HG03442 (cell line): ENCODE data around the gene SH3BP2.

ENCODE experiments used
- ATAC-seq: cut with Tn5 transposase; IDR thresholded peaks from one replicate; pipeline ENCODE4 v1.9.1; 2021; ENCODE audit warnings: mild to moderate bottlenecking, moderate library complexity; ENCODE audit not compliant: unreplicated experiment

Gene SH3BP2

DNA sequence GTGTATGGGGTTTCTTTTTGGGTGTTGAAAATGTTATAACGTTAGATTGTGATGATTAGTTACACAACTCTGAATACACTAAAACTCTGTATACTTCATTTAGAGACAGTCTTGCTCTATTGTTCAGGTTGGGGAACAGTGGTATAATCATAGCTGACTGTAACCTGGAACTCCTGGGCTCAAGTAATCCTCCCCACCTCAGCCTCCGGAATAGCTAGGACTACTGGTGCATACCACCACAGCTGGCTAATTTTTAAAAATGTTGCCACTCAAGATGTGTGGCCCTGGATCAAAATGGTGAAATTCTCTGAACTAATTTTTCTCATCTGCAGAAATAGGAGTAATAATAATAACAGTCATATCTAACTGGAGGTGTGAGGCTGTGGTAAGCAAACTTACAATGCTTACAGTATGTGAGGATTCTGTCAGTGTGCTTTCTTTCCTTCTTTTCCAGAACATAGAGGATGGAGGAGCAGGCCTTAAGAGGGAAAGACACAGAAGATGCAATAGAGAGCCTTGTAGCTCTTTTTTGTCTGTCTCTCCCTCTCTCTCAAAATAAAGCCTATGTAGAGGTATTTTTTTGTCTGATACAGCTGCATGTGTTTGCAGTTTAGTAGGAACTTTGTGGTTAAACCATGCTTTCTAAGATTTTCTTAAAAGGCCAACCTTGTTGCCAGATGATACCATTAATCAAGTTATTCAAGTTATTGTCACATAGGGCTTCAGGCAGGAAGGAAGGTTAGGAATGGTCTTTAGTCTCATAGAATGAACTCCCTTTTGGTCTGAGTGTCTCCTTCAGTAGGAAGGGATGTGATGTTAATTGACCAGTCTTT lies 58.3 kb downstream of the SH3BP2 start:
- ATAC-seq, result no peak

DNA sequence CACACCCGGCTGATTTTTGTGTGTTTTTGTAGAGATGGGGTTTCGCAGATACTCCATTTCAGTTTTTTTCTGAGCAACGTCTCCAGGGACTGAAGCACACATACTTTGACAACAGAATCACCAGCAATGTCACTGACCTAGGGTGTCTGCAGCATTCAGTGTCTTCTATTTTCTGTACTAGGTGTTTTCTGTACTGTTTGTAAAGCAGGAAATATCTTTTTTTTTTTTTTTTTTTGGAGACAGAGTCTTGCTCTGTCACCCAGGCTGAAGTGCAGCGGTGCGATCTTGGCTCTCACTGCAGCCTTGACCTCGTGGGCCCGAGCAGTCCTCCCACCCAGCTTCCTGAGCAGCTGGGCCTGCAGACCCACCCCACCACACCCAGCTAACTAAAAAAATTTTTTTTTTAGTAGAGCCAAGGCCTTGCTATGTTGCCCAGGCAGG lies 59.6 kb downstream of the SH3BP2 start:
- no peak for ATAC-seq

DNA sequence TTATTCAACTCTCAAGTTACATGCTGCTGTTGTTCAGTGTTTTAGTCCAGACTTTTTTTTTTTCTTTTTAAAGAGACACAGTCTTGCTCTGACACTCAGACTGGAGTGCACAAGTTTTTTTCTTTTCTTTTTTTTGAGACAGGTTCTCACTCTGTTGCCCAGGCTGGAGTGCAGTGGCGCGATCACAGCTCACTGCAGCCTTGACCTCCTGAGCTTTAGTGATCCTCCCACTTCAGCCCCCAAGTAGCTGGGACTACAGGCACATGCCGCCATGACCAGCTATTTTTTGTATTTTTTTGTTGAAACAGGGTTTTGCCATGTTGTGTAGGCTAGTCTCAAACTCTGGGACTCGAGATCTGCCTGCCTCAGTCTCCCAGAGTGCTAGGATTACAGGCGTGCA lies 62.7 kb downstream of the SH3BP2 start:
- ATAC-seq, result no peak

DNA sequence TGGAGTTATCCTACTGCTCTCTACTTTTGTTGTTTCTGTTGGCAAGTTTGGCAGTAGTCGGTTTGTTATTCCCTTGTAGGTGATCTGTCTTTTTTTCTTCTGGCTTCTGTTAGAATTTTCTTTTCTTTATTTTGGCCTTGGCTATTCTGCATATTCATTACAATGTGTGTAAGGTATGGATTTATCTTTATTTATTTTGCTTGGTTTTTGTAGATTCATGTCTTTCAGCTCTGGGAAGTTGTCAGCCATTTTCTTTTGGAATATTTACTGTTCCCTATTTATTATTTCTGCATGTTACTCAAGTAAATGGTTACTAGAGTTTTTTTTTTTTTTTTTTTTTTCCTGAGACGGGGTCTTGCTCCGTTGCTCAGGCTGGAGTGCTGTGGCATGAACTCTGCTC lies 63.4 kb downstream of the SH3BP2 start:
- no peak for ATAC-seq

DNA sequence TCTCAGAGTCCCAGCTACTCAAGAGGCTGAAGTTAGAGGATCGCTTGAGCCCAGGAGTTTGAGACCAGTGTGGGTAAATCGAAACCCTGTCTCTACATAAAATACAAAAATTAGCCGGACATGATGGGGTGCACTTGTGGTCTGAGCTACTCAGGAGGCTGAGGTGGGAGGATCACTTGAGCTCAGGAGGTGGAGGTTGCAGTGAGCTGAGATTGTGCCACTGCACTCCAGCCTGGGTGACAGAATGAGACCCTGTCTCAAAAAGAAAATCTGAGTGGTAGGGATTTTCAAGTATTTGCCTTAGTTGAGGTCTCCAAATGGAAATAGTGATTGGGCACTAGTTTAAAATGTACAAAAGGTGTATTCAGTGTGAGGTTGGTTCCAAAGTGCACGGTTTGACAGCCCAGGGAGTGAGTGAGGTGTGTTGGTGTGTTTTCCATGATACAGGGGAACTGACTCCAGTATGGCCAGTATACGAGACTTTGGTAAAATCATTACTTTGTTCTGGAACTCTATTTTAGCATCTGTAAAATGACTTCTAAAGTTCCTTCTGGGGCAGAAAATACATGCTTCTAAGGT lies 64.6 kb downstream of the SH3BP2 start:
- ATAC-seq, result no peak

DNA sequence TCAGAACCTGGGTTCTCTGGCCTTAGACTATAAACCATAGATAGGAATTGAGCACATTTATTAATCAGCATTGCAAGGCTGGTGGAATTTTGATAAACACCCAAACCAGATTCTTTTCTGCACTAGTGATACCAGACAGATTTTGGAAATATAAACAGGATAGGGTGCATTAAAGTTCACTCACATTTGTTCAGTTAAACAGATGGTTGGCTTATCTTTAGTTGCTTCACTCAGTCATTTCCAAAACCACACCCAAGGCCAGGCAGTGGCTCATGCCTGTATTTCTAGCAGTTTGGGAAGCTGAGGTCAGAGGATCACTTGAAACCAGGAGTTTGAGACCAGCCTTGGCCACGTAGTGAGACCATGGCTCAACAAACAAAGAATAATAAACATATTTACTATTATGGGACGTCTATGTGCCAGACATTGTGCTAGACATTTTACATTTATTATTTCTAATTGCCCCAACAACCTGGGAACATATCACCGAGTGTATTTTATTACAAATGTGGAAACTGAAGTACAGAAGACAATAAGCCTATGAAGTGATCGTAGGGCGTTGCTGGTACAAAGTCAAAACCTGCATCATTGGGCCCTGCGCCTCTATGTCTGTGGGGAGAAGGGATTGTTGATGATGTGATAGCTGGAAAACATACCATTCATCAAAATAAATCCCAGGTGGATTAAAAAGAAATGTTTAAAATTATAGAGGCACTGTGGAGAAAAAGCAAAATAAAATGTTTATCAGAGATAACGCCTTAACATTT lies 65.7 kb downstream of the SH3BP2 start:
- ATAC-seq, result no peak

DNA sequence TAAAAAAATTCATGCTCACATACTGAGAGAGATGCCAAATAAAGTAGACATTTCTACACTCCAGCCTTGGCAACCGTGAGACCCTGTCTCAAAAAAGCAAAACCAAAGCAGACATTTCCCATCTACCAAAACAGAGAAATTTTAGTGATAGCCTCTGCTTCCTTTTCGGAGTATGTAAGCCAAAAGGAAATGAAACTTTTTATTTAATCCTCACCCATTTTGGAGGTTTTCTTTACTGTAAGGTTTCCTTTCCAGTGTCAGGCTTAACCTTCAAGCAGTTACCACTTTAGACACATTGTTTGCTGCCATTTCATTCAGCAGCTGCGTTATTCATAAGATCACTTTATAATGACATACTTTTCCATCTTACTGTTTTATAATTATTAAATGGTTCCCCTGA lies 66.6 kb downstream of the SH3BP2 start:
- ATAC-seq, result no peak

DNA sequence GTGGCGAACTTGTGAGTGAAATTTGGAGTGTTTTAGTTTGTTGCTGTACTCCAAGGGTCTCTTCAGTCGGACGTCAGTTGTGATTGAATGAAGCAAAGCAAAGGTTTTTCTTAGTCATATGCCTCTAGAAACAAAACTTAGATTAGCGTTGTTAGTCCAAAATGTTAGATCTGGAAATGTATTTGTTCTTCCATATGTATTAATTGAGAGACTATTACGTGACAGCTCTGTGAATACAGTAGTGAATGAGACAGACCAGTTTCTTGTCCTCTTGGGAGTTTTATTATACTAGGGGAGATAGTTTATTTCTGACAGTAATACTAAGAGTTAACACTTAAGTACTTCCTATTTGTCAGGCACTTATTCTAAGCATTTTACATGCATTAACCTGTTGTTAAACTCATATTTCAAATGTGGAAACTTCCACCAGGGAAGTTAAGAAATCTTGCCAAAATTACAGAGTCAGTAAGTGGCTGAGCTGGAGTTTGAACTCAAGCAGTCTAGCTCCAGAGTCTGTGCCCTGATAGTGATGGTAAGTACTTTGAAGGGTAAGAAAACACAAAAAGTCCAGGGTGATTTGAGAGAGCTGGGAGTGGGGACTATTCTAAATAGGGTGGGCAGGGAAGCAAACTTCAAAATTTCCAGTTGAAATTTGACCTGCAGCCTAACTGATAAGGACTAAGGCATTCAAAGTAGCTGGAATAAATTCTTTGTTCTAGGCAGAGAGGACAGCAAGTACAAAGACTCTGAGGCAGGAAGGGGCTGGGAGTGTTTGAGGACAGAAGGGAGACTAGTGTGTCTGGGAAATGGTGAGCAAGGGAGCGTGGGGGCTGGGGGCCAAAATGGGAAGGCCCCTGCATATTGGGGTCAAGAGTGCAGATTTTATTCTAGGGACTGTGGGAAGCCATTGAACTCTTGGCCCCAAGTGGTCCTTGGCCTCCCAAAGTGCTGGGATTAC lies 67.8 kb downstream of the SH3BP2 start:
- no peak for ATAC-seq

DNA sequence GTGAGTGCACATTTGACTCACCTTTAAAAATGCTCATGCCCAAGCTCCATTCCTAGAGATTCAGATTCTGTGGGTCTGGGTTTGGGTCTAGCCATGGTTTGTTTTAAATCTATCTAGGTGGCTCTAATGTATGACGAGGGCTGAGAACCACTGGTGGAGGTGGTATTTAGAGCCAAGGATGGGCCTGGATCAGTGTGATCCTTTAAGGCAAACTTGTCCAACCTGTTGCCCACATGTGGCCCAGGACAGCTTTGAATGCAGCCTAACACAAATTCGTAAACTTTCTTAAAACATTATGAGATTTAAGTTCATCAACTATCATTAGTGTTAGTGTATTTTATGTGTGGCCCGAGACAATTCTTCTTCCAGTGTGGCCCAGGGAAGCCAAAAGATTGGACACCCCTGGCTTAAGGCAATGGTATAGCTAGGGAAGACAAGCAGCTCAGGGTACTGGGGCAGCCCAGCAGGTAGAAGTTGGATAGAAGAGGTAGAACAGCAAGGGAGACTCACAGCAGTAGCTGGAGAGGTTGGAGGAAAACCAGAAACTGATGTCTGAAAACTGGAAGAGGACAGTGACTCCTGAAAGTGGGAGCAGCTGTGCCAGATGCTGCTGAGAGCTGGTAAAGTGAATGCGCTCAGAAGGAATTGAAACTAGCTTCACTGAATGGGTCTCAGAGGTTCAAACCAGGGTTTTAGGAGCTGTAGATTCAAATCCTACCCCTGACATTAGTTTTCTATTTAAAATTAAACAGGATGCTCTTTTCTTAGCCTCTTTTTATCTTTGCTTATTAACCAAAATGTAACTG lies 68.9 kb downstream of the SH3BP2 start:
- no peak for ATAC-seq

DNA sequence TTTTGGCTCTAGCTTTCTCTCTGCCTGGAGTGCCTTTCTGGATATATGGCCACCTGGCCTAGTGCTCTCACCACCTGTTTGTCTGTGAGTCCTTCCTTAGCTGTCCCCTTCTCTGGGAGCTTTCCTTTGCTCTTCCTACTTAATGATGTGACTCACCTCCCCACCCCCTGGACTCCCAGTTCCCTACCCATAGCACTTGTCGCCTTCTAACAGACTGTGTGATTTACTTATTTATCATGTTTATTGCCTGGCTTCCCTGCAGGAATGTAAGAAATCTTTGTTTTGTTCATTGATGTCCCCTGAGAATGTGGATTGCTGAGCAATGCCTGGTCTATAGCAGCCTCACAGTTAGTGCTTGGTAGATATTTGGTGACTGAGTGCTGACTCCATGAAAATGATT lies 69.6 kb downstream of the SH3BP2 start:
- no peak for ATAC-seq

DNA sequence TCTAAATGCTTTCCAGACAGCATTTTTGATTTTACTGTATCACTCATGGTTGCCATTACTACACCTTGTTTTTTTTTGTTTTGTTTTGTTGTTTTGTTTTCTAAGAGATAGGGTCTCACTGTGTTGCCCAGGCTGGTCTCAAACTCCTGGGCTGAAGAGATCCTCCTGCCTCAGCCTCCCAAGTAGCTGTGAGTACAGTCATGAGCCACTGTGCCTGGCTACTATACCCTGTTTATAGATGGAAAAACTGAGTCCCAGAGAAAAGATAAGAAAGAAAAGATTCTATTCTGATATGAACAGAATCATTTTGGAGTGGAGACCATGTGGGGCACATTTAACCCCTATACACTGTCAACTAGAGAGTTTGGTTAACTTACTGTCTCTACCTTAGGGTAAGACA lies 70.8 kb downstream of the SH3BP2 start:
- no peak for ATAC-seq

DNA sequence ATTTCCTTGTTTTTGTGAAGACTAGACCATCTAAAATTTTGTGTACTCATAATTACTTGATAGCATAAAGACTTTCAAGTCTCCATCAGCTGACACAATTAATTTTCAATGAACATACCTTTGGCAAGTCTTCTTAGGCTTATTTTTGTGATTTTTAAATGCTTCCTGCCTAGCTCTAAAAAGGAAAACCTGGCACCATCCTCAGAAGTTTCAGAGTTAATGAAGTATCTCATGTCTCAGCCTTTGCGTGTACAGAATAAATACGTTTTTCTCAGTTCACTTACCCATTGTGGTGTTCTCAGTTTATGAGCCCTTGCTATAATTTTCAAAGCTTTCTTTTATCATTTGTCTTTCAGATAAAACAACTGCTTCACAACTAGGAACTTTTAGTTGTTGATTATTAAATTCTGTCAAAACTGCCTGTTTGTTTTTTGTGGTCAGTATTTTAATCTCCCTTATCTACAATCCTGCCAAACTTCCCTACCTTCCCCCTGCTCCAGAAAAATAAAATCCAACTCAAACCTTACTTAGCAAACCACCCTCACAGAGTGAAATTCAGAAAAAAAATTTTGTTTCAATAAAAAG lies 72.4 kb downstream of the SH3BP2 start:
- ATAC-seq, result no peak

DNA sequence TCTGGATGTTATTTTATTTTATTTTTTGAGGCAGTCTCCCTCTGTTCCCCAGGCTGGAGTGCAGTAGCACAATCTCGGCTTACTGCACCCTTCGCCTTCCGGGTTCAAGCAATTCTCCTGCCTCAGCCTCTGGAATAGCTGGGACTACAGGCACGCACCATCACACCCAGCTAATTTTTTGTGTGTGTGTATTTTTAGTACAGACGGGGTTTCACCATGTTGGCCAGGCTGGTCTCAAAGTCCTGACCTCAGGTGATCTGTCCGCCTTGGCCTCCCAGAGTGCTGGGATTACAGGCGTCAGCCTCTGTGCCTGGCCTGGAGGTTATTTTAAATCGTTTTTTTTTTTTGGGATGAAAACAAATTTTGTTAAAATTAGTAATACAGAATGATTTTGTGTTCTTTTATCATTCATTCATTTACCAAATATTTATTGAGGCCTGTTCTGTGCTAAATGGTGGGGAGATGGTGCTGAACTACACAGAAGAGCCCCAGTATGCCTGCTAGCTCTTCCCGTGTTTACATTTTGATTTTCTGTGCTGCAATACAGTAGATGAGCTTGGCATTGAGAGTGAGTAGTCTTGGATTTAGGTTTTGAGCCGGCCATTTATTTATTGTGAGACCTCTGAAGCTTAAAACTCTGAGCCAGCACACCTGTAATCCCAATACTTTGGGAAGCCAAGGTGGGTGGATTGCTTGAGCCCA lies 73.4 kb downstream of the SH3BP2 start:
- no peak for ATAC-seq

DNA sequence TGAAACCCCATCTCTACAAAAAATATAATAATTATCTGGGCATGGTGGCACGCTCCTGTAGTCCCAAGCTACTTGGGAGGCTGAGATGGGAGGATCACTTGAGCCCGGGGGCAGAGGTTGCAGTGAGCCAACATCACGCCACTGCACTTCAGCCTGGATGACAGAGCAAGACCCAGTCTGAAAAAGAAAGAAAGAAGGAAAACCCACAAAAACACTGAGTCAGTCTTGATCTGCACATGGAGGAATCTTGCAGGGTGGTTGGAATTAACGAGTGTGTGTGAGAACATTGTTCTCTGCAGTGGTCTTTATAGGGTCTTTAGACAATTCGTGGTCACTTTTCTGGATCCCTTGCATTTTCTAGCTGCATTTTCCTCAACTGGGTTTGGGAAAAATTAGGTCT lies 74.0 kb downstream of the SH3BP2 start:
- ATAC-seq, result no peak

DNA sequence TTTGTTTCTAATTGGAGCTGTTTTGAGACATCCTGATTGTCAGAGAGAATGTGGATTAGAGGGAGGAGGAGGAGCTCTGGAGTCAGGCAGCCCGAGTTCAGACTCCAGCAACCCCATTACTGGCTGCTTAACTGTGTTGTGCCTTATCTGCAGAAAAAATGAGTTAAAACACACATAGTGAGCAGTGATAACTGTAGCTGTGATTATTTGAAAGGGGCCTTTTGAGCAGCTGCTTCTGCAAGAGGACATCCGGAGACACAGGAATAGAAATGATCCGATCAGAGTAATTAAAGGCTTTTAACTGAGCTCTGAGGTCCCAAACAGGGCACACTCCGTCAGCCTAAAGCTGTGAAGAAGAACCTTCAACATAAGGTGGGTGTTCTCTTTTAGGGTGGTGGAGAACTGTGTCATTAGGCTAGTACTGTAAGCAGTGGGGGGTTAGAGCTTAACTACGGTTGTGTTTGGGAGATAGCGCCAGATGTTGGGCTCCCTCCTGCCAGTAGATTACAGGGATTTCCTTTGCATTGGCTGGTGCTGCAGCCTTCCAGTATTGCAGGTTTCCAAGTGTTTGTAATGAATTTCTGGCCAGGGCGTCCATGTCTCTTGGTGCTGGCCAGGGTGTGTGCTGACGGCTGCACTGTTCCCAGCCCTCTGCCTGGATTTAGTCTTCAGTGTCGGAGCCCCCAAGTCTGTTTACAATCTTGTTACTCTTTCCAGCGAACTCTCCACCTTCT lies 75.0 kb downstream of the SH3BP2 start:
- no peak for ATAC-seq

DNA sequence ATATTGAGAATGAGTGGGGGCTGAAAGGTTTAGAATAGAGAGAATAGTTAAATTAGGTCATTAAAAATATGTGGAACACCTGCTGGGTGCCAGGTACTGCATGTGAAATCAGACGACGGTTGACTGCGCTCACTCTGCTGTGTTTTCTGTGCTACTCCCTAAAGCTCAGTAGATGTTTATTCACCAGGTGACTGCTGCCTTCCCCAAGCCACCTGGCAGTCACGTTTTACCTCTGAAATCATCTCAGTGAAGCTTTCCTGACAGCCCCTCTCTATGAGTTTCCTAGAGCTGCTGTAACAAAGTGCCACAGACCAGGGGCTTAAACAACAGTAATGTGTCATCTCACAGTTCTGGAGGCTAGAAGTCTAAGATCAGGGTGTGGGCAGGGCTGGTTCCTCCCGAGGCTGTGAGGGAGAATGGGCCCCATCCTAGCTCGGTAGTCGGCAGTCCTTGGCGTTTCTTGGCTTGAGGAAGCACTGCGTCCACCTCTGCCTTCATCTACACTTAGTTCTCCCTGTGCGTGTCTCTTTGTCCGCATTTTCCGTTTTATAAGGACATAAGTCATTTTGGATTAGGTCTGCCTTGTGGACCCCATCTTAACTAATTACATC lies 76.1 kb downstream of the SH3BP2 start:
- no peak for ATAC-seq

DNA sequence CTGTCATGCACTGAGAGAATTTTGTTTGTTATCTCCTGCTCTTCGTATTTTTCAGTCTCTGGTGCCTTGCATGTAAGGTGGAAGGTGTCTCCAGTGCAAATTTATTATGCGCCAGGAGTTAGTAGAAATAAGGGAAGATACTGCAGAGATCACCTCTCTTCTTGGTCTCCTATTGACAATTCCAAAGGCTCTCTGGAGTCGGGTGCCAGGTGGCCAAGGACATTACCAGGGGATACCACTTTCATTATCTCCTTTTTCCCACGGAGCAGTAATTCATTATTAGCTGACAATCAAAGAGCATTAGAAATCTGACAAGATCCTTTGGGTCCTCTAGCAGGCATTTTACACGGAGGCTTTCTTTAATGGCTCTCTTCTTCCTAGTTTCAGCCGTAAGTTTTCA lies 76.8 kb downstream of the SH3BP2 start:
- ATAC-seq, result no peak

DNA sequence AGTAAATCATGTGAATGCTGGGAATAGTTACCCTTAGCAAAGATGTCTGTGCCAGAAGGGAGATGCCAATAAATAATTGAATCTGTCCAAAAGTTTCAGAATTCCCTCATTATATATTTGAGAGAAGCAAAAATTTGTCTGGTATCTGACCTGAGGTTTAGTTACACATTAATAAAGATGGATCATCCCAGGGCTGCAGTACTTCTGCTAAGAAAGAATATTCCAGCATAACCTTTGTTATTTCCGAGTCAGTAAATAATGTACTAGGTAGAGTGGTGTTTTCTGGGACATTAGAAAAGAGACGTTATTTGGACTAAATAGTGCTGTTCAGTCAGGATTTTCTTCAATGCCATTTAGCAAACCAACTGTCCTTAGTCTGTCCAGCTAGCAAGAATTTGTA lies 77.2 kb downstream of the SH3BP2 start:
- no peak for ATAC-seq
